ENCODE data around the gene APOM.

Gene APOM

GRCh38 chr6:31655349-31656237 lies at the start of gene APOM:
Gene APOM (plus strand): TSS chr6:31655894. CDS start chr6:31655967, 73 bp downstream.
- no peak for DNase-seq (ENCODE audit: low read depth)

GRCh38 chr6:31607317-31607716 lies 48.4 kb upstream of the APOM start:
- DNase-seq (ENCODE audit: low read depth), result no peak

- DNase-seq (ENCODE audit: low read depth), result no peak
Observed at GRCh38 chr6:31609519-31610406, 45.9 kb upstream of the APOM start.

- no peak for DNase-seq (ENCODE audit: low read depth)
Observed at GRCh38 chr6:31610968-31611367, 44.7 kb upstream of the APOM start.

- no peak for DNase-seq (ENCODE audit: low read depth)
Observed at GRCh38 chr6:31614075-31614619, 41.5 kb upstream of the APOM start.

- no peak for DNase-seq (ENCODE audit: low read depth)
Observed at GRCh38 chr6:31614684-31615578, 40.8 kb upstream of the APOM start, which contains the start of gene AIF1. Gene AIF1 (plus strand): TSS chr6:31615234. CDS start chr6:31615330, 96 bp downstream.

GRCh38 chr6:31615748-31616147 lies 39.9 kb upstream of the APOM start:
- DNase-seq (ENCODE audit: low read depth), result peak; percentile 20

- no peak for DNase-seq (ENCODE audit: low read depth)
Observed at GRCh38 chr6:31617010-31617409, 38.7 kb upstream of the APOM start.

- peak; percentile 91 for DNase-seq (ENCODE audit: low read depth)
Observed at GRCh38 chr6:31619805-31620585, 35.7 kb upstream of the APOM start.

GRCh38 chr6:31620586-31621319 lies 34.9 kb upstream of the APOM start, which contains the start of gene PRRC2A:
Gene PRRC2A (plus strand): TSS chr6:31620715. CDS start chr6:31622790, 2,075 bp downstream.
- peak; percentile 68 for DNase-seq (ENCODE audit: low read depth)

GRCh38 chr6:31621320-31621939 lies 34.3 kb upstream of the APOM start:
- DNase-seq (ENCODE audit: low read depth), result no peak

- no peak for DNase-seq (ENCODE audit: low read depth)
Observed at GRCh38 chr6:31621991-31622390, 33.7 kb upstream of the APOM start.

- no peak for DNase-seq (ENCODE audit: low read depth)
Observed at GRCh38 chr6:31622684-31623091, 33.0 kb upstream of the APOM start.

- DNase-seq (ENCODE audit: low read depth), result no peak
Observed at GRCh38 chr6:31624070-31624469, 31.6 kb upstream of the APOM start.

GRCh38 chr6:31626952-31627351 lies 28.7 kb upstream of the APOM start:
- no peak for DNase-seq (ENCODE audit: low read depth)

GRCh38 chr6:31627690-31628287 lies 27.9 kb upstream of the APOM start:
- DNase-seq (ENCODE audit: low read depth), result no peak

GRCh38 chr6:31629014-31629413 lies 26.7 kb upstream of the APOM start:
- no peak for DNase-seq (ENCODE audit: low read depth)

- no peak for DNase-seq (ENCODE audit: low read depth)
Observed at GRCh38 chr6:31630177-31630934, 25.3 kb upstream of the APOM start.

Data from activated T-cell treated with anti-CD3 and anti-CD28 coated beads for 1 hour (primary cell).